Kidney capillary endothelial cell (primary cell): ENCODE data around the gene ACSL5.
A peak's percentile ranks its signal among the peaks of the same experiment; 100 is the strongest.
"Not testable (repeated sequence)": the region's sequence is repeated elsewhere in the genome, so short reads cannot be mapped to it uniquely, and the experiment has no call there.

Experiments used
- DNase-seq: peaks from one replicate; pipeline ENCODE4 v3.0.0-alpha.2; 2018; ENCODE audit warnings: low spot score

ACSL5 gene

DNA sequence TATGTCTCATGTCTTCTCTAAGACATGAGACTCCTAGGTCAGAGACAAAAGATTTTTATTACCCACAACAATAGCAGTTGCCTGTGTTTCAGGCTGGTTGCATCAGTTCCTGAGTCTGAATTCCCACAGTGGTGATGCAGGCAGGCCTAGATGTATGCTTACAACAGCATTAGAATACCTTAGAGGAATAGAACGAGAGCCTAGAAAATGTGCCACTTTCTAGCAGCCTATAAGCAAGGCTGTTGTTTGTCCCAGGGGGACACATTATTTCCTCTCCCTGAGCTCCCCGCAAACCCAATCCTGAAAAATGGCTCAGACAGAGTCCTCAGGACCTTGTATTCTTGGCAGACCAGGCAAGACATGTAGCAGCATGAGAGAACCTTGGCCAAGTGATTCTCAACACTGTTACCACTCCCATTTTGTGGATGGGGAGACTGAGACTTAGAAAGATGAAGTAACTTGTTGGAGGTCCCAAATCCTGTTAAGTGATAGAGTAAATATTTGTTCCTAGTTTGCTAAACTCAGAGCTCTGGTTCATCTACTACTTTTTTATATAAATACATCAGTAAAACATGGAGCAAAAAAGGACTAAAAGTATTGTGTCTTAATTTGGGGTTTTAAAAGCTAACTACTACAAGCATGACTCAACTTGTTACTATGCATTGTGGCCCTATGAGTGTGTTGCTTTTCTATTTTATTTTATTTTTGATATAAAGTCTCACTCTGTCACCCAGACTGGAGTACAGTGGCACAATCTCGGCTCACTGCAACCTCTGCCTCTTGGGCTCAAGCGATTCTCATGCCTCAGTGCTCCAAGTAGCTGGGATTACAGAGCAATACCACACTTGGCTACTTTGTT lies 87.3 kb downstream of the ACSL5 start:
- peak; percentile 66 for DNase-seq

DNA sequence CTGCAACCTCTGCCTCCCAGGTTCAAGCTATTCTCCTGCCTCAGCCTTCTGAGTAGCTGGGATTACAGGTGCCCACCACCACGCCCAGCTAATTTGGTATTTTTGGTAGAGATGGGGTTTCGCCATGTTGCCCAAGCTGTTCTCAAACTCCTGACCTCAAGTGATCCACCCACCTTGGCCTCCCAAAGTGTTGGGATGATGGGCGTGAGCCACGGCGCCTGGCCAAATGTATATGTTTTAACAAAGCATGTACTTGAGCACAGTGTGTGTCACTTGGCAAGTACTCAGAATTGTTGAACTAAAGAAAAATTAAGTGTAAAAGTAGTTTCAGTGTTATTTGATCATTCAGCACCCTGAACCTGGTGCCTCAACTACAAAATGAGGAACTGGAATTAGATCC lies 90.2 kb downstream of the ACSL5 start:
- DNase-seq: not testable (repeated sequence)

DNA sequence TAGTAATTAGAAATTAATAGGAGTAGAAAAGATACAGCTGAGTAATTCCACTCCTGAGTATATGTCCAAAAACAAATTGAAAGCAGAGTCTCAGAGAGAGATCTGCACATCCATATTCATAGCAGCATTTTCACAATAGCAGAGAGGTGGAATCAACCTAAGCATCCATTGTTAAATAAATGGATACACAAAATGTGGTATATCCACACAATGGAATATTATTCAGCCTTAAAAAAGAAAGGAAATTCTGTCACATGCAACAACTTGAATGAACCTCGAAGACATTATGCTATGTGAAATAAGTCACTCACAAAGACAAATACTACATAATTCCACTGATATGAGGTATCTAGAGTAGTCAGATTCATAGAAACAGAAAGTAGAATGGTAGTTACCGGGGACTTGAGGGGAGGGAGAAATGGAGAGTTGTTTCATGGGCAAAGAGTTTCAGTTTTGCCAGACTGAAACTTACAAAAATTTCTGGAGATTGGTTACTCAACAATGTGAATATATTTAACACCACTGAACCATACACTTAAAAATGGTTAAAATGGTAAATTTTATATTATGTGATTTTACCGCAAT lies 91.5 kb downstream of the ACSL5 start:
- no peak for DNase-seq

DNA sequence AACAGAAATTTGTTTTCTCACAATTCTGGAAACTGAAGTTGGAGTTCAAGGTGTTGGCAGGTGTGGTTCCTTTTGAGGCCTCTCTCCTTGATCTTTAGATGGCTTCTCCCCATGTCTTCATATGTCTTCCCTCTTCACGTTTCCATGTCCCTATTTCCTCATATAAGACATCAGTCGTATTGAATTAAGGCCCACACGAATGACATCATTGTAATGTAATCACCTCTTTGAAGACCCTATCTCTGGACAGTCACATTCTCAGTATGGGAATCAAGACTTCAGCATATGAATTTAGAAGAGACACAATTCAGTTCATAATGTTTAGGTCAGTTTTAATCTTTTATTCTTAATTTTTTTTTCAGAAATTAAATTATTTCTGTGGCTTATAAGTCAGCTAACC lies 92.9 kb downstream of the ACSL5 start:
- no peak for DNase-seq

DNA sequence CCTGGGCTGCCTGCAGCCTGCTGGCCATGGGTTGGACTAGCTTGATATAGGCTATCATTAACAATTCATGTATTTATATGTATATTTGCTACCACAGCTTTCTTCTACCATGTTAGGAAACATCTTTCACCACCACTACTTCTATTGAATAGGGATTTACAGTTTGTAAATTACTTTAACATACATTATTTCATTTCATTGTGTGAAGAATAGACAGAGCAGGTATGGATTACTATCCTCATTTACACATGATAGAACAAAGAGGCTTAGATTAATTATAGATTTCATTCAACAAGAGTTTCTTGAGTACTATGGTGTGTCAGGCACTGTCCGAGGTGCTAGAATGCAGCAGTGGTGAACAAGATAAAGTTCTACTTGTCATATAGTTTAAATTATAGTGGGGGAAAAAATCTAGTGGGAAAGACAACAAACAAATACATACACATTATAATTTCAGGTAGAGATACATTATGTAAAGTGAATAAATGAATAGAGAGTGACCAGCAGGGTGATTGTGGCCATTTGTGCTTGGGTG lies 93.7 kb downstream of the ACSL5 start:
- DNase-seq: no peak

DNA sequence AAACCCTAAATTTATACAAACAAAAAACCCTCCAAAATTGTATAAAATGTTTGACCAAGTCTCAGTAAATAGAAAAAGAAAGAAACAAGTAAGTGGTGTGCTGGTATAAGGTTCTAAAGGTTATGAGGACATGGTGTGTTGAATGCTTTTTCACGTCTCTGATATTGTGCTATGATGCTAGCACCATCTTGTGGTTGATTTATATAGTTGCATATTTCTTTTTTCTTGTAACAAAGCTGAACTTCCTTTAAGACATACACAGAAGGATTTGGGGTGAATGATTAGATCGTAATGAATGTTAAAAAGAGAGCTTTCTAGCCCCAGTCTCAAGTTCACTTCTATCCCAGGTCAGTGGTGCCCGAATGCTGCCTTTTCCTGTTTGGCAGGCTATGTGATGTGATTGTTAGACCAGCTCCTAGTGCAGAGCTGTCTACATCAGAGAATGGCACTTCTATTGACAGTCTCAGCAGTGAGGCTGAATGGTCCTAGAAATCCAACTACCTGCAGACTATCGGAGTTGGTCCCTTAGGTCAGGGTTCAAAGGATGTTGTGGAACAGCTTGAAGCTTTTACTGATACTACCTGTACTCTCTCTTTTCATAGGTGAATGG lies 98.1 kb downstream of the ACSL5 start:
- DNase-seq: peak; percentile 60

DNA sequence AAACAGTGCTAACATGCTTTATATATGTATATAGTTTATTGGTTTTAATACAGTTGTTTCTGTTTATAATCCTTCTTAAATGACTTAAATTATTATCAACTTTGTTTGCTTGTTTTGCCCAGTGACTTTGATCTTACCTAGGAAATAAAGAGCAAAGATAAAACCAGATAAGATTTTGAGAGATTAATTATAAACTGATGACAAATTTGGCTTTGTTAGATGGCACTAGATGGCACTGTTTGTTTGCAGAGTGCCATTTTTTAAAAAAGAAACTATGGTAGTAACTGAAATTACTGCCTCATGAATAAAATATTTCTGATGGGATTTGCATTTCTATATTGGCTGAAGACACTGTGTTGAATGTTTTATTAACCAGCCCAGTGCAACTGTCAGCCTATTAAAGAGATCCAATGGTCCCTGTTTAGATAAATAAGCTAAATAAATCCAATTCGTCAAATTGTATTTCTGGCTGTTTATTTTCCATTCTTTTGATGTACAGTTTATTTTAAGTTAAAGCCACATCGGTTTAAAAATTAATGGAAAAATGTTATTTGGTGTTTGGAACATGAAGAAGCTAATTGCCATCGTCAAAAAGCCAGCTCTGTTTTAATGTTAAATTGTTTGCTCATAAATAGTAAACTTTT lies 101.8 kb downstream of the ACSL5 start:
- peak; percentile 34 for DNase-seq
